ENCODE measurements around the gene RNASET2.

RNASET2 gene

DNA sequence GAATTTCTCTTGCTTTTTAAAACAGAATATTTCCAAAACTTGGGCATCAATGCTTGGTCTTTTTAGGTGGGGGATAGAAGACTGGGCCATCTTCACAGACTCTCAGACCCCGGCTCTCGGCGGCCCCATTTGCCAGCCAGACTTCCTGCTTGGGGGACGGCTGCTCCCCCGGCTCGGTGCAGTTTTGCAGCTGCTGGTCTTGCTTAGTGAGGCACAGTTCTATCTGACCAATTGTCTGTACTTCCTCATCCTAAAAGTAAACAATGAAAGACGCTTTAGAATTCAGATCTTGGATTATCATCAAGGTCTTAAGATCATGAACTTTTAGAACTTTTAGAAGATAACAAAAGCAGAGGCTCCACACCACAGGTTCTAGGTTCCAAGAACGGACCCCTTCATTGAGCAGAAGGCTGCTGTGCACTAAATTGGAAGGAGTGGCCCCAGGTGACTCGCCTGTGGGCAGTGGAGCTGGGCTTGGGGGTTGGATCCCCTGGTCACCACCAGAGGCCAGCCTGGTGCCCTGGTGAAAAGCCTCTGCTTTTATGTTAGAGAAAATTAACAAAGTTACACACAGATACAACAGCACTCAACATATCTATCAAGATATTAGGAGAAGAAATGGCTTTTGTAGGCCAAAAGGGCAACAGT, 26.7 kb downstream of the RNASET2 start:
- TF ChIP-seq, protein P1, sequence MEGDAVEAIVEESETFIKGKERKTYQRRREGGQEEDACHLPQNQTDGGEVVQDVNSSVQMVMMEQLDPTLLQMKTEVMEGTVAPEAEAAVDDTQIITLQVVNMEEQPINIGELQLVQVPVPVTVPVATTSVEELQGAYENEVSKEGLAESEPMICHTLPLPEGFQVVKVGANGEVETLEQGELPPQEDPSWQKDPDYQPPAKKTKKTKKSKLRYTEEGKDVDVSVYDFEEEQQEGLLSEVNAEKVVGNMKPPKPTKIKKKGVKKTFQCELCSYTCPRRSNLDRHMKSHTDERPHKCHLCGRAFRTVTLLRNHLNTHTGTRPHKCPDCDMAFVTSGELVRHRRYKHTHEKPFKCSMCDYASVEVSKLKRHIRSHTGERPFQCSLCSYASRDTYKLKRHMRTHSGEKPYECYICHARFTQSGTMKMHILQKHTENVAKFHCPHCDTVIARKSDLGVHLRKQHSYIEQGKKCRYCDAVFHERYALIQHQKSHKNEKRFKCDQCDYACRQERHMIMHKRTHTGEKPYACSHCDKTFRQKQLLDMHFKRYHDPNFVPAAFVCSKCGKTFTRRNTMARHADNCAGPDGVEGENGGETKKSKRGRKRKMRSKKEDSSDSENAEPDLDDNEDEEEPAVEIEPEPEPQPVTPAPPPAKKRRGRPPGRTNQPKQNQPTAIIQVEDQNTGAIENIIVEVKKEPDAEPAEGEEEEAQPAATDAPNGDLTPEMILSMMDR (IDR thresholded peaks at IDR 0.05; ENCODE audit: poor library complexity, severe bottlenecking), result no peak
- Histone ChIP-seq H3K4me3 (ENCODE audit: severe bottlenecking) (no peak overlapping the region), H3K9me3 (ENCODE audit: severe bottlenecking) (no peaks in the 10 kb centered on the region), H3K4me1 (ENCODE audit: insufficient read depth, poor library complexity, severe bottlenecking) (no peaks in the 10 kb centered on the region), H3K36me3 (ENCODE audit: low read depth) (no peaks in the 10 kb centered on the region), H3K27me3 (ENCODE audit: insufficient read depth, poor library complexity, severe bottlenecking) (no peaks in the 10 kb centered on the region), H3K27ac (ENCODE audit: poor library complexity, severe bottlenecking) (no peak overlapping the region)
- ATAC-seq (ENCODE audit: low read depth) (no peak), DNase-seq (ENCODE audit: low spot score) (no peak)

DNA sequence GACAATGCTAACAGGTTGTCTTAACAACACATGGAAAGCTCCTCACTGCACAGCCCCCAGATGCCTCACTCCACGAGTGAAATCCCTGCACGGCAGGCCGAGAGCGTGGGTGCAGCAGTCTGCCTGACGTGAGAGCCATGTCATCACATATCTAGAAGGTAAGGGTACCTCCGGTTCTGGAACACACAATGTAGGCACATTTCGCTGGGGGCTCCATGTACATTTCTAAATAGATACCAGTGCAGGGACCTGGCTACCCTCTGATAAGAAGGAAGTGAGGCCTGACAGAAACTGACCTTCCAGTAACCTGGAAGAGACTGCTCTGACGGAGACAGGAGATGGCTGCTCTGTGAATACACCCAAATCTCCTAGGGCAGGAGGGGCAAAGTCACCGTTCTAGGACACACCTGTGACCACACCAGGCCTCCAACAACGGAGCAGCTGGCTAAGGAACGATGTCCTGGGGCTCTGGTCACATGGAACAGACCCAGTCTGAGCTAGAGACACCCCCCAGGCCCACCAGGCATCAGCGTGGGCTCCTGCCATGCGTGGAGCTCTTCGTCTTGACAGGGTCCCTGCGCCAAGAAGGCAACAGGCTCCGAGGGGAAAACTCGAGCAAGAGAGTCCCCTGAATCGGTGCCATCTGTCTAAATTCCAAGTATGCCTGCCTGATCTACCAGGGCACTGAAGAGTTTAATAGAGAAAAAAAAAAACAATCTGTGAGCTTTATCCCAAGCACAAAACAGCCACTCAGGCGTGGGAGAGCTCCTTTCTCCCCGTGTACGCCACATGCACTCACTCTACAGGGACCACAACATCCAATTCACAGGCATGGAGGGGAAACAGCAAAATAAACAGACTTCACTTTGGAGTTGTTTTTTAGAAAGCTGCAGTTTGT, 27.5 kb downstream of the RNASET2 start:
- TF ChIP-seq, protein P1 (IDR thresholded peaks at IDR 0.05; ENCODE audit: poor library complexity, severe bottlenecking), result no peak
- Histone ChIP-seq H3K4me3 (ENCODE audit: severe bottlenecking) (no peak overlapping the region), H3K36me3 (ENCODE audit: low read depth) (no peaks in the 10 kb centered on the region), H3K27ac (ENCODE audit: poor library complexity, severe bottlenecking) (no peak overlapping the region), H3K27me3 (ENCODE audit: insufficient read depth, poor library complexity, severe bottlenecking) (no peaks in the 10 kb centered on the region), H3K9me3 (ENCODE audit: severe bottlenecking) (no peaks in the 10 kb centered on the region), H3K4me1 (ENCODE audit: insufficient read depth, poor library complexity, severe bottlenecking) (no peaks in the 10 kb centered on the region)
- ATAC-seq (ENCODE audit: low read depth) (no peak), DNase-seq (ENCODE audit: low spot score) (no peak)

GRCh38 chr6:166927935-166928643, 28.3 kb downstream of the RNASET2 start:
- H3K9me3 ChIP-seq (ENCODE audit: severe bottlenecking), result no peaks in the 10 kb centered on the region
- no peak overlapping the region for H3K4me3 ChIP-seq (ENCODE audit: severe bottlenecking)
- H3K4me1 ChIP-seq (ENCODE audit: insufficient read depth, poor library complexity, severe bottlenecking), result no peaks in the 10 kb centered on the region
- no peak overlapping the region for H3K27ac ChIP-seq (ENCODE audit: poor library complexity, severe bottlenecking)
- DNase-seq (ENCODE audit: low spot score) (no peak), ATAC-seq (ENCODE audit: low read depth) (no peak)
- TF ChIP-seq, protein P1 (IDR thresholded peaks at IDR 0.05; ENCODE audit: poor library complexity, severe bottlenecking), result no peak
- H3K36me3 ChIP-seq (ENCODE audit: low read depth), result no peaks in the 10 kb centered on the region
- no peaks in the 10 kb centered on the region for H3K27me3 ChIP-seq (ENCODE audit: insufficient read depth, poor library complexity, severe bottlenecking)

DNA sequence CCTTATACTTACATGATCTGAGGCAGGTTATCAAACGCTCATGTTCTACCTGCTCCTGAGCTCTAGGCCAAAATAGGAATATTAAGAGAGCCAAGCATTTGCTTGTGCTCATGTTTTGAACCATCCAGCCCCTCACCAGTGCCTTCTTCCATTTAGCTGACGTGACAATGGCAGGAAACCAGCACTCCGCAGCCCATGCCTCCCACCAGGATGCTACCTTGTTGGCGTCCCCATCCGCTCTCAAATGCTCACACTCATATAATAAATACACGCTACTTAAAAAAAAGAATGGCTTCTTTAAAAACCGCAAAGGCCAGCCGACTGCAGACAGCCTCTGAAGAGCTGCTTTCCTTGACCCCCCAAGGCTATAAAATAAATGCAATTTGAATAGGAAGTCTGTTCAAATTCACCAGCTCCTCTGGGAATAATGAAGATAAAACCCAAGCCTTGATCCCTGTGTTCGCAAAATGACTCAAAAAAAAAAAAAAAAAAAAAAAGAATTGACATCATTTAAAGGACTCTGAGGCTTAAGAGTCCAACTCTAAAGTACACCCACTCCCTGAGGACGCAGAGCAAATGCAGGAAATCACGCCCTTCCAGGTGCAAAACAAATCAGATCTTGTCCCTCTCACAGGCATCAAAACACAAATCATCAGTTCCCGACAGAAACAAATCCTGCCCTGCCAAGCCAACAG, 29.0 kb downstream of the RNASET2 start:
- H3K27ac ChIP-seq (ENCODE audit: poor library complexity, severe bottlenecking), result no peak overlapping the region
- no peaks in the 10 kb centered on the region for H3K9me3 ChIP-seq (ENCODE audit: severe bottlenecking)
- H3K4me1 ChIP-seq (ENCODE audit: insufficient read depth, poor library complexity, severe bottlenecking), result no peaks in the 10 kb centered on the region
- no peaks in the 10 kb centered on the region for H3K36me3 ChIP-seq (ENCODE audit: low read depth)
- ATAC-seq (ENCODE audit: low read depth), result no peak
- H3K4me3 ChIP-seq (ENCODE audit: severe bottlenecking), result no peak overlapping the region
- no peaks in the 10 kb centered on the region for H3K27me3 ChIP-seq (ENCODE audit: insufficient read depth, poor library complexity, severe bottlenecking)
- no peak for DNase-seq (ENCODE audit: low spot score)
- TF ChIP-seq, protein P1 (IDR thresholded peaks at IDR 0.05; ENCODE audit: poor library complexity, severe bottlenecking), result no peak

All from RWPE2 (cell line).